Measurements from ENCODE around the gene ZNF335. TPM values are rescaled to one million over a fixed set of nuclear protein-coding genes. Genes with fewer than 3 reads are reported as not detected.
A peak's percentile ranks its signal among the peaks of the same experiment; 100 is the strongest.

The ZNF335 gene
- total and polyA plus RNA-seq, 9 donors = 3.5 to 25.7 (median 15.7) TPM

DNA sequence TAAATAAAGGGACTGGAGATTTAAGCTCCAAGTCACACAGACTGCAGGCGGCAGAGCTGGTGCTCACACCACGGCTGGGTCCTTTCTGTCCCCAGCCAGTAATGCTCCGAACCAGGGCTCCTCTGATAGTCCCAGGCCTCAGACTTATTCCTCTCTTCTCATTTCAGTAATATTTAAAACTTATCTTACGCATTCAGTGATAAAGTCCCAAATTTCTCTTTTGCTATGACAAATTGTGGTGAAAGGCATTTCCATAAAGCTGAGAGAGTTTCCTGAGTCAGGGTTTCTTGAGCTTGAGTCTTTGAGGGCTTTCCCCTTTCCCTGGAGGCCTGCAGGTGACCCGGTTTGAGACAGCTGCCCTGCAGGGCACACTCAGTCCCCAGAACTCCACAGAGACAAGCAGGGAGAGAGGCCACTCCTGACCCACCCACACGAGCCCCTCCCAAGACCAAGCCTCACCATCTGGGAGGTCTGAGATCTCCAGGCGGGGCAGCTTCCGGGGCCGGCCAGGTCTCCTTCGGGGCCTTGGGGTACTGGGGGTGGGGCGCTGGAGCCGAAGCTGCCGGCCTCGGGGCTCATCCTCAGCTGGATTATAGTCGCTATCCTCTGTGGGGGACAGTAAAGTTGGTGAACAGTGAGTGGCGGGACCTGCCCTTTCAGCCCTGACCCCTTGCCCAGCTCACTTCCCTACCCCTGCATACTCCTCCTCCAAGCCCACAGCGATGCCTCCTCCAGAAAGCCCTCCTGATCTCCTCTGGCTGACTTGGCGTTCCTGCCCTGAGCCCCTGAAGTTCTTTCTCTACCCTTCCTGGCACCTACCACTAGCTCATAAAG lies 6.6 kb downstream of the ZNF335 start:
- TF ChIP-seq CTCF (IDR thresholded peaks at IDR 0.05) (no peak), EP300 (IDR thresholded peaks at IDR 0.05) (no peak), POLR2A (IDR thresholded peaks at IDR 0.05) (no peak)
- intact Hi-C loops (cut with DNase I) = loop anchor here in 1 of 4 donors (10.0 kb wide), 2 partner anchors 71 to 141 kb away; partner anchors contain the start of genes CTSA, NEURL2 and TNNC2
- Histone ChIP-seq H3K27ac (no peak overlapping the region), H3K27me3 (no peaks in the 10 kb centered on the region), H3K4me3 (no peak overlapping the region), H3K36me3 (no peaks in the 10 kb centered on the region), H3K4me1 (ENCODE audit: insufficient read depth) (peaks cover under 1% of the 10 kb centered on the region), H3K9me3 (no peaks in the 10 kb centered on the region)
- WGBS, 3 donors = 69 to 83% (median 76%) methylated on average over 18 of the region's 18 CpGs
- peak in 3 of 5 donors; percentile 14 to 37 (median 18) for DNase-seq

GRCh38 chr20:45964006-45964400 lies 8.0 kb downstream of the ZNF335 start:
- Histone ChIP-seq H3K27ac (no peak overlapping the region), H3K4me3 (no peak overlapping the region), H3K36me3 (no peaks in the 10 kb centered on the region), H3K4me1 (ENCODE audit: insufficient read depth) (no peaks in the 10 kb centered on the region), H3K9me3 (no peaks in the 10 kb centered on the region), H3K27me3 (no peaks in the 10 kb centered on the region)
- WGBS, 3 donors = 70 to 76% (median 76%) methylated on average over 9 of the region's 9 CpGs
- DNase-seq = no peak
- intact Hi-C loops (cut with DNase I) = loop anchor here in 2 of 4 donors (5.0 to 10.0 kb wide), 4 partner anchors 69 to 142 kb away; partner anchors contain the start of genes CTSA (in 2 of the 2), NEURL2 (in 2 of the 2) and TNNC2 (in 1 of the 2)
- no peak for TF ChIP-seq EP300 (IDR thresholded peaks at IDR 0.05)
- no peak for TF ChIP-seq CTCF (IDR thresholded peaks at IDR 0.05)
- no peak for TF ChIP-seq POLR2A (IDR thresholded peaks at IDR 0.05)

- no peak overlapping the region for H3K27ac ChIP-seq
- no peaks in the 10 kb centered on the region for H3K9me3 ChIP-seq
- intact Hi-C loops (cut with DNase I) = loop anchor here in 2 of 4 donors (5.0 to 10.0 kb wide), 4 partner anchors 69 to 141 kb away; partner anchors contain the start of genes CTSA (in 2 of the 2), NEURL2 (in 2 of the 2) and TNNC2 (in 1 of the 2)
- no peaks in the 10 kb centered on the region for H3K36me3 ChIP-seq
- peak in 3 of 5 donors; percentile 28 to 42 (median 30) for DNase-seq
- H3K27me3 ChIP-seq = no peaks in the 10 kb centered on the region
- TF ChIP-seq CTCF (IDR thresholded peaks at IDR 0.05) (peak in 2 of 3 donors; percentile 13 to 33), EP300 (IDR thresholded peaks at IDR 0.05) (no peak)
- 78 to 80% (median 79%) methylated on average over 34 of the region's 34 CpGs for WGBS, 3 donors
- no peak overlapping the region for H3K4me3 ChIP-seq
- H3K4me1 ChIP-seq (ENCODE audit: insufficient read depth) = no peaks in the 10 kb centered on the region
Observed at GRCh38 chr20:45963059-45964005, 8.7 kb downstream of the ZNF335 start.

All from ovary (tissue), 9 donors.